Measurements from ENCODE around the gene OPA3.
A peak's percentile ranks its signal among the peaks of the same experiment; 100 is the strongest.

DNA sequence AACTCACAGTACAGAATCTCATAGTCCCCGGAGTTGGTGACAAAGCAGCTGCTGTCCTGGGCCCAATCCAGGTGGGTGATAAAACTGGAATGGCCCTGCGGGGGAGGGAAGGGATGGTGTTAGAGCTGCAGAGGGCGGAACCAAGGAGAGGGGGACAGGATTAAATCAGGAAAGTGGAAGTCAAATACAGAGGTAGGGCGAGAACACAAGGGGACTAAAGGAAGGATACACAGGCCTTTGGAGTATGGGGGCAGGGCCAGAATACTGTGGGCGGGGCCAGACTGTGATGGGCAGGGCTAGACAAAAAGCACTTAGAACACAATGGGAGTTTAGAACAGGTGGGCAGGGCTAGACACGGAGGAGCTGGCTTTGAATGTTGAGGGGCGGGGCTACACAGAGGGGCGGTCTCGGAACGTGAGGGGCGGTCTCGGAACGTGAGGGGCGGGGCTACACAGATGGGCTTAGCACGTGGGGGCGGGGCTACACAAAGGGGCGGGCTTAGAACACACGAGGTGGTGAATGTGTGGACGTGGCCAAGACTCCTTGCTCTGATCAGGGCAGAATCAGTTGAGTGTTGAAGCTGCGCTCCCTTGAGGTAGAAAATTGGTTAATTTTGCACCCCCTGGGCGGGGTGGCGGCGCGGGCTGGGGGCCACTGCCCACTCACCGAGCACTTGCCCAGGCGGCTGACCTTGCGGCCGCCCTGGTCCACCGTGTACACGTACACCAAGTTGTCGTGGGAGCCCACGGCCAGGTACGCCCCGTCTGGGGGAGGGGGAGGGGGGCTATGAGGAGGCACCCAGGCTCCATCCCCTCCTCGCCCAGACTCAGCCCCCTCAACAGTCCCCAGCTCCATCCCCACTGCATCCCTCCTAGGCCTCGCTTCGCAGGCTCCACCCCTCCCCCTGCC is 31.4 kb upstream of the OPA3 start:
- TF ChIP-seq, protein P1, sequence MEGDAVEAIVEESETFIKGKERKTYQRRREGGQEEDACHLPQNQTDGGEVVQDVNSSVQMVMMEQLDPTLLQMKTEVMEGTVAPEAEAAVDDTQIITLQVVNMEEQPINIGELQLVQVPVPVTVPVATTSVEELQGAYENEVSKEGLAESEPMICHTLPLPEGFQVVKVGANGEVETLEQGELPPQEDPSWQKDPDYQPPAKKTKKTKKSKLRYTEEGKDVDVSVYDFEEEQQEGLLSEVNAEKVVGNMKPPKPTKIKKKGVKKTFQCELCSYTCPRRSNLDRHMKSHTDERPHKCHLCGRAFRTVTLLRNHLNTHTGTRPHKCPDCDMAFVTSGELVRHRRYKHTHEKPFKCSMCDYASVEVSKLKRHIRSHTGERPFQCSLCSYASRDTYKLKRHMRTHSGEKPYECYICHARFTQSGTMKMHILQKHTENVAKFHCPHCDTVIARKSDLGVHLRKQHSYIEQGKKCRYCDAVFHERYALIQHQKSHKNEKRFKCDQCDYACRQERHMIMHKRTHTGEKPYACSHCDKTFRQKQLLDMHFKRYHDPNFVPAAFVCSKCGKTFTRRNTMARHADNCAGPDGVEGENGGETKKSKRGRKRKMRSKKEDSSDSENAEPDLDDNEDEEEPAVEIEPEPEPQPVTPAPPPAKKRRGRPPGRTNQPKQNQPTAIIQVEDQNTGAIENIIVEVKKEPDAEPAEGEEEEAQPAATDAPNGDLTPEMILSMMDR (IDR thresholded peaks at IDR 0.05 in 2 of 3, conservative IDR thresholded peaks at IDR 0.05 in 1 of 3; ENCODE audit: borderline replicate concordance in 1 of 3, insufficient read depth in 1 of 3, low read depth in 2 of 3, low read length in 2 of 3) = no peak
- peak; percentile 73 for TF ChIP-seq POLR2AphosphoS5 (IDR thresholded peaks at IDR 0.05; ENCODE audit: low read depth, low read length)
- peak; percentile 66 for TF ChIP-seq POLR2A (IDR thresholded peaks at IDR 0.05; ENCODE audit: borderline replicate concordance, extremely low read depth, insufficient read depth, insufficient read length)
- TF ChIP-seq ZFX (IDR thresholded peaks at IDR 0.05) = peak; percentile 37; the same call in 1 of the 2 replicates
